Measurements from ENCODE around the gene SLC25A19.
"Not testable (repeated sequence)": the region's sequence is repeated elsewhere in the genome, so short reads cannot be mapped to it uniquely, and the experiment has no call there.

Gene SLC25A19

GRCh38 chr17:75267411-75268232 is 21.6 kb downstream of the SLC25A19 start:
- no peak for DNase-seq (ENCODE audit: low read depth)

DNA sequence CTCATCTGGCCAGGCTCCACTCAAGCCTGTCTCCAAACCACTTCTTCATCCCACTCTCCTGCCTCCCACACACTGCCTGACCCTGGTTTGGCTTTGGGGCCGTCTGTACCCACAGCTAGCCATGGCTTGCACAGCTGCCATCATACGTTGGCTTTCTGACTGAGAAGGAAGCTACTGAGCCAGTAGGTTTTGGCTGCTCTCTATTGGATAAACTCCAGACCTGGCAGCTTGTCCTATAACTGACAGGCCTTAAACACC is 22.2 kb downstream of the SLC25A19 start:
- DNase-seq (ENCODE audit: low read depth) = no peak

- DNase-seq (ENCODE audit: low read depth) = no peak
Observed at GRCh38 chr17:75266316-75267152, 22.7 kb downstream of the SLC25A19 start.

DNA sequence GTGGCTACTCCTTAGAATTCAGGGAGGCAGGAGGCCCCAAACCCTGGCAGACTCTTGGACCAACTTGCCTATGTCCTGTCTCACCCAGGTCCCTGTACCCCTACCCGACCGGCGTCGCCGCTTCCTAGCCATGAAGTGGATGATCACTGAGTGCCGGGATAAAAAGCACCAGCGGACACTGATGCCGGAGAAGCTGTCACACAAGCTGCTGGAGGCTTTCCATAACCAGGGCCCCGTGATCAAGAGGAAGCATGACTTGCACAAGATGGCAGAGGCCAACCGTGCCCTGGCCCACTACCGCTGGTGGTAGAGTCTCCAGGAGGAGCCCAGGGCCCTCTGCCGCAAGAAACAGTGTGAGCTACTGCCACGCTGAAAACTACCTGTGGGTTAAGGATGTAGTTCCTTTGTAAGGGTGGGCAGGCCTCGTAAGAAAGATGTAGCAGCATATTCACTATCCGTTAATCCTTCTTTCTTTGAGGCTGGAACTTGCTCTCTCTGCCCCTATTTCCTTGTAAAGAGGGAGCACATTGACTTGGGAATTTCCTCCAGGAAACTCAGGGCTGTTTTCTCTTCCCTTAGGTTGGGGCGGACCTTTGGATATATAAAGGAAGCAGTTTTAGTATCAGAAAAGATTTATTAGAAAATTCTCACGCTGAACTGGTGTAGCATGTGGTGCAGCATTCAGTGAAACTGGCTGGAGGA is 23.5 kb downstream of the SLC25A19 start:
- no peak for DNase-seq (ENCODE audit: low read depth)

GRCh38 chr17:75263055-75263454 is 26.2 kb downstream of the SLC25A19 start:
- DNase-seq (ENCODE audit: low read depth) = no peak

DNA sequence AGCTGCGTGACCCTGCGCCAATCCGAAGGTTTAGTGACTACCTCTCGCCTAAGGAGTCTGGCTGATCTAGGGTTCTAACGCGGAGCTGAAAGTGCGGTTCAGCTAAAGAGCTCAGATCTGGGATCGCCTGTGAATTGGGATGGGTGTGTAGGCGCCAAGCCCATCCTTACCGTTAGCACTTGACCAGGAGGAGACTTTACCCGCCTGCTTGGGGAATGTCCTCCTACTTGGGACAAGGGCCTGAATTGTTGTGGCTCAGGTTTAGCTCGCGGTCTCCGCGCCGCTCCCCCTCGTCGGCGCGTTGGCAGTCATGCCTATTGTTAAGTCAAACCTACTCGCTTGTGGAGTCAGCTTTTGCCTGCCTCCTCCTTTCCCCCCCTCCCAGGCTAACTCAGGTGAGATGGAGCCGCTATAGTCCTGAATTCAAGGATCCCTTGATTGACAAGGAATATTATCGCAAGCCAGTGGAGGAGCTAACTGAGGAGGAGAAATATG is 27.1 kb downstream of the SLC25A19 start:
- DNase-seq (ENCODE audit: low read depth) = no peak

- DNase-seq (ENCODE audit: low read depth) = peak; percentile 88
Observed at GRCh38 chr17:75261336-75262111, 27.7 kb downstream of the SLC25A19 start, which contains the start of the genes GGA3 and MRPS7. Gene GGA3, minus strand, starts transcription at chr17:75261606. Its CDS starts 19 bp downstream, at chr17:75261587. Gene MRPS7, plus strand, starts transcription at chr17:75261879. Its CDS starts 22 bp downstream, at chr17:75261901.

- DNase-seq (ENCODE audit: low read depth) = no peak
Observed at GRCh38 chr17:75260641-75261335, 28.4 kb downstream of the SLC25A19 start.

DNA sequence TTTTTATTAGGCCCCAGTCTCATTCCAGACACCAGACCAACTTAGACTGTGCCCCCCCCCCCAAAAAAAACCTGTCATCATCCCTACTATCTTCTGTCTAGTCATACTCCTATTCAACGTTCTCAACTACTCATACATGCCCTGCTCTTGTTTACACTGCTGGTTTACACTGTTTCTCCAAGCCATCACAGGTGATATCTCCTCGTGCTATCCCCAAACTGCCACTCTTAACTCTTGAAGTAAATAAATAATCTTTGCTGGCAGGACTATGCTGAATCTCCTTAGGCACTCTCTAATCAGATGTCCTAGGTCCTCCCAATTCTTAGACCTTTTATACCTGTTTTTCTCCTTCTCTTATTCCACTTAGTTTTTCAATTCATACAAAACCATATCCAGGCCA is 32.0 kb downstream of the SLC25A19 start:
- not testable (repeated sequence) for DNase-seq (ENCODE audit: low read depth)

DNA sequence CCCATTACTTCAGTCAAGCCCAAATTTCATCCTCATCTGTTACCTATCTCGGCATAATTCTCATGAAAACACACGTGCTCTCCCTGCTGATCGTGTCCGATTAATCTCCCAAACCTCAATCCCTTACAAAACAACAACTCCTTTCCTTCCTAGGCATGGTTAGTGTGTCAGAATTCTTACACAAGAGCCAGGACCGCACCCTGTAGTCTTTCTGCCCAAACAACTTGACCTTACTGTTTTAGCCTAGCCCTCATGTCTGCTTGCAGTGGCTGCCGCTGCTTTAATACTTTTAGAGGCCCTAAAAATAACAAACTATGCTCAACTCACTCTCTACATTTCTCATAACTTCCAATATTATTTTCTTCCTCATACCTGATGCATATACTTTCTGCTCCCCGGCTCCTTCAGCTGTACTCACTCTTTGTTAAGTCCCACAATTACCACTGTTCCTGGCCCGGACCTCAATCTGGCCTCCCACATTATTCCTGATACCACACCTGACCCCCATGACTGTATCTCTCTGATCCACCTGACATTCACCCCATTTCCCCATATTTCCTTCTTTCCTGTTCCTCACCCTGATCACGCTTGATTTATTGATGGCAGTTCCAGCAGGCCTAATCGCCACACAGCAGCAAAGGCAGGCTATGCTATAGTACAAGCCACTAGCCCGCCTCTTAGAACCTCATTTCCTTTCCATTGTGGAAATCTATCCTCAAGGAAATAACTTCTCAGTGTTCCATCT is 33.1 kb downstream of the SLC25A19 start:
- not testable (repeated sequence) for DNase-seq (ENCODE audit: low read depth)

- no peak for DNase-seq (ENCODE audit: low read depth)
Observed at GRCh38 chr17:75252039-75252816, 37.0 kb downstream of the SLC25A19 start.

DNA sequence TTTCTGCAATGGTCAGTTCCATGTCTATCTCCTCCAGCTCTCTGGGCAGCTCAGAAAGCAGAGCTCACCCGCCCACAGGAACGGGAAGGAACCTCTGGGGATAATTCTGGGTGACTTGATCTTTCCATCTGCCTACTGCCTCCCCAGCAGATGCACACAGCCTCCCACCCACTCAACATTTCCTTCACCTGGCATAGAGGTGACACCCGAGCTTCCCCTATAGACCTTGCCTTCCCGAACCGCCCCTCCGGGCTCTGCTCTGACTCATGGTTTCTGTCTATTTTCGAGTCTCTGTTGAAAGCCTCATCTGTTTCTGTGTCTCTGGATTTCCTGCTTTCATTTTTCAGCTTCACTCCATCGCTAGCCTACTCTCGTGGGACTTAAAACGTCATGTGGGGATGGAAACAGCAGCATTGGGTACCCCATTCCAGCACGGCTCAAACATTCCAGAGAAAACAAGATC is 39.2 kb downstream of the SLC25A19 start:
- peak; percentile 26 for DNase-seq (ENCODE audit: low read depth)

- no peak for DNase-seq (ENCODE audit: low read depth)
Observed at GRCh38 chr17:75249564-75249963, 39.7 kb downstream of the SLC25A19 start.

DNA sequence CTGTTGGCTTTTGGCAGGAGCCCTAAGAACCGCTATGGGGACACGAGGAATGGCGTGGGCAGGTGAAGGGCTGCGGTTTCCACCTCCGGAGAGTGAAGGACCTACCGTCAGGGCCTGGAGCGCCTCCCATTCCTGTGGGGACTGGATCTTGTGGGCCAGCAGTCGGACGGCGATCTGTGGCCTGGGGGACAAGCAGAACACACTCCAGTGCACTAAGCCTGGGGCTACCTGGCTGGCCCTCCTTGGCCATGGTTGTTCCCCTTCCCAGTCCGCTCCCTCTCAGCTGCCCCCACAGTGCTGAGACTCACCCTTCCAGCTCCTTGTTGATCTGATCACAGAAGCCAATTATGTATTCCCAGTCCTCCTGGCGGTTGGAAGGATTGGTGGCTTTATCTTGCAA is 42.8 kb downstream of the SLC25A19 start:
- no peak for DNase-seq (ENCODE audit: low read depth)

DNA sequence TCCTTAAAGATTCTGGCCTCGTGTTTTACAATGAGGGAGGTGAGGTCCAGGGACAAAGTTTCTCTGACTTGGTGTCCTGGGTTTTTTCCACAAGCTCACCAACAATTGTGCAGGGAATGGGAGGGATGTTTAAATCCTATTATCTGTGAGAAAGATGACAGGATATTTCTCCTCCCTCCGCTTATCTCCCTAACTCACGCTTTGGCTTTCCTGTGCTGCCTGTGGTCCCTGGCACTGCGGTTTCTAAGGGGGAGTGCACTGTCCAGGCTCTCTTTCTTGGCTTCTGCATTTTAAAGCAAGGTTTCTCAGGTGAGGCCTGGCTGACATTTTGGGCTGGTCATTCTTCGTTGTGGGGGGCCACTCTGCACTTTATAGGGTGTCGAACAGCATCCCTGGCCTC is 44.2 kb downstream of the SLC25A19 start:
- DNase-seq (ENCODE audit: low read depth) = no peak

- no peak for DNase-seq (ENCODE audit: low read depth)
Observed at GRCh38 chr17:75244133-75244866, 44.9 kb downstream of the SLC25A19 start.

GRCh38 chr17:75242461-75243042 is 46.7 kb downstream of the SLC25A19 start:
- DNase-seq (ENCODE audit: low read depth) = no peak

GRCh38 chr17:75241996-75242460 is 47.2 kb downstream of the SLC25A19 start:
- peak; percentile 34 for DNase-seq (ENCODE audit: low read depth)

Measured in GM04504 (cell line).